ENCODE measurements around the gene PARP8.

GRCh38 chr5:50873595-50874277, 207.3 kb downstream of the PARP8 start:
- TF ChIP-seq CTCF (IDR thresholded peaks at IDR 0.05; ENCODE audit: borderline replicate concordance, extremely low read depth, low read length, poor library complexity, severe bottlenecking) (no peak), EZH2 (IDR thresholded peaks at IDR 0.05; ENCODE audit: borderline replicate concordance, low read depth, low read length, severe bottlenecking) (no peak)

Measured in DND-41 (cell line).